Caco-2 (cell line): Measurements from ENCODE around the gene C3AR1. TPM values are rescaled to one million over a fixed set of nuclear protein-coding genes. Genes with fewer than 3 reads are reported as not detected.

Source experiments
- BruUV-seq: library from RNA; stranded (reverse); fragments of 400-500 nt; replicated peaks from 2 replicates; lab custom pipeline; 2021; lab: Mats Ljungman, UMichigan
- CTCF ChIA-PET: fragments of 300-600 bp; sonication (Branson Sonifier 250); formaldehyde crosslinking; loops from one replicate; lab custom pipeline; 2022; ENCODE audit warnings: antibody characterized with exemption; lab: Charles Lee
- POLR2A ChIA-PET: fragments of 300-600 bp; sonication (Branson Sonifier 250); formaldehyde crosslinking; loops from one replicate; lab custom pipeline; 2022; ENCODE audit warnings: antibody characterized with exemption; lab: Charles Lee
- DNase-seq, 2 experiments: peaks; one replicate each; pipeline versions ENCODE4 v3.0.0 to v3.0.0-alpha.2; 2020 to 2022
- H3K27me3 ChIP-seq: replicated peaks from 2 replicates; pipeline ENCODE4 v1.6.0; 2011; ENCODE audit warnings: low read length; ENCODE audit not compliant: control insufficient read depth, insufficient read depth
- H3K36me3 ChIP-seq: 2 replicates; pipeline ENCODE4 v1.5.1; 2011; ENCODE audit warnings: low read length; ENCODE audit not compliant: control insufficient read depth, insufficient read depth
- H3K4me1 ChIP-seq: fragments of 250-450 bp; sonication (Bioruptor Pico); 2 replicates; pipeline ENCODE4 v1.5.1; 2020; ENCODE audit warnings: mild to moderate bottlenecking
- H3K4me3 ChIP-seq: 2 replicates; pipeline ENCODE4 v1.5.1; 2011; ENCODE audit warnings: low read depth, mild to moderate bottlenecking, control low read depth, low read length
- H3K9me3 ChIP-seq: fragments of 250-450 bp; sonication (Bioruptor Pico); 2 replicates; pipeline ENCODE4 v1.5.1; 2020; ENCODE audit warnings: mild to moderate bottlenecking, moderate library complexity
- H3K27ac Mint-ChIP-seq: one replicate; pipeline ENCODE4 v1.8.0; 2022; ENCODE audit warnings: mixed read lengths; ENCODE audit not compliant: unreplicated experiment
- H3K27me3 Mint-ChIP-seq: one replicate; pipeline ENCODE4 v1.8.0; 2022; ENCODE audit warnings: mixed read lengths; ENCODE audit not compliant: insufficient read depth, unreplicated experiment
- H3K36me3 Mint-ChIP-seq: one replicate; pipeline ENCODE4 v1.8.0; 2022; ENCODE audit warnings: mild to moderate bottlenecking, mixed read lengths; ENCODE audit not compliant: insufficient read depth, unreplicated experiment
- H3K4me1 Mint-ChIP-seq: one replicate; pipeline ENCODE4 v1.8.0; 2022; ENCODE audit warnings: low read depth, mixed read lengths; ENCODE audit not compliant: unreplicated experiment
- H3K4me3 Mint-ChIP-seq: one replicate; pipeline ENCODE4 v1.8.0; 2022; ENCODE audit warnings: mild to moderate bottlenecking, moderate library complexity, mixed read lengths; ENCODE audit not compliant: unreplicated experiment
- H3K9me3 Mint-ChIP-seq: one replicate; pipeline ENCODE4 v1.8.0; 2022; ENCODE audit warnings: mixed read lengths; ENCODE audit not compliant: unreplicated experiment
- intact Hi-C: fragments of 100-400 bp; cut with micrococcal nuclease; formaldehyde crosslinking; loops from one replicate; pipeline ENCODE4 v1.10.0; 2022; ENCODE audit not compliant: unreplicated experiment
- total RNA-seq: library from RNA; stranded (reverse); gene quantifications from 2 replicates; pipeline ENCODE4 v1.2.3, GENCODE V29; 2022
- TF ChIP-seq, protein P1 (sequence below), 2 experiments: fragments of 200-600 bp in 1 of 2; IDR thresholded peaks; 1 replicate in 1 of 2; 2 replicates in 1 of 2; pipeline versions ENCODE4 v1.5.1 to v1.8.0; 2011 to 2022; ENCODE audit warnings: antibody characterized with exemption in 1 of 2, control low read depth in 1 of 2, inconsistent platforms in 1 of 2, low read depth in 1 of 2, low read length in 1 of 2, mild to moderate bottlenecking in 1 of 2, moderate library complexity in 1 of 2; ENCODE audit not compliant: insufficient read depth in 1 of 2, severe bottlenecking in 1 of 2, unreplicated experiment in 1 of 2

C3AR1 gene
- total RNA-seq, 1 experiment from 2014 or later, result not detected

DNA sequence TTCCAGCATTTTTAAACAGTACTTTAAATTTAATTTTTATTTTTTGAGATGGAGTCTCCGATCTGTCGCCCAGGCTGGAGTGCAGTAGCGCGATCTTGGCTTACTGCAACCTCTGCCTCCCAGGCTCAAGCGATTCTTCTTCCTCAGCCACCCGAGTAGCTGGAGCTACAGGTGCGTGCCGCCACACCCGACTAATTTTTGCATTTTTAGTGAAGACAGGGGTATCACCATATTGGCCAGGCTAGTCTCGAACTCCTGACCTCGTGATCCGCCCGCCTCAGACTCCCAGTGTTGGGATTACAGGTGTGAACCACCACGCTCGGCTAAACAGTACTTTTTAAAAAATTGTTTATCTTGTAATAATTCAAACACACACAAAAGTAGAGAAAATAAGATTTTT, 37.9 kb downstream of the C3AR1 start:
- peaks cover 3% of the 10 kb centered on the region; the same call in 1 of the 2 replicates for H3K4me1 ChIP-seq
- no peak for DNase-seq
- peaks cover 18% of the 10 kb centered on the region for H3K4me1 Mint-ChIP-seq
- H3K27me3 ChIP-seq, result no peaks in the 10 kb centered on the region
- no peak overlapping the region; the same call in 1 of the 2 replicates for H3K4me3 ChIP-seq
- no peaks in the 10 kb centered on the region for H3K27me3 Mint-ChIP-seq
- H3K36me3 Mint-ChIP-seq, result peaks cover 21% of the 10 kb centered on the region
- ChIA-PET CTCF (interaction anchor here (0.5 to 1.3 kb wide), 3 partner anchors 10 to 50 kb away, joined by 3 to 5 read pairs (median 4); no protein-coding TSS in a partner anchor), POLR2A (no interaction called here)
- peak overlapping the region; percentile 100 for H3K4me3 Mint-ChIP-seq
- BruUV-seq, result no TSS peak
- intact Hi-C loops, result no loop called here
- H3K9me3 Mint-ChIP-seq, result no peaks in the 10 kb centered on the region
- H3K27ac Mint-ChIP-seq, result peak overlapping the region; percentile 100
- no peaks in the 10 kb centered on the region for H3K9me3 ChIP-seq
- TF ChIP-seq, protein P1, sequence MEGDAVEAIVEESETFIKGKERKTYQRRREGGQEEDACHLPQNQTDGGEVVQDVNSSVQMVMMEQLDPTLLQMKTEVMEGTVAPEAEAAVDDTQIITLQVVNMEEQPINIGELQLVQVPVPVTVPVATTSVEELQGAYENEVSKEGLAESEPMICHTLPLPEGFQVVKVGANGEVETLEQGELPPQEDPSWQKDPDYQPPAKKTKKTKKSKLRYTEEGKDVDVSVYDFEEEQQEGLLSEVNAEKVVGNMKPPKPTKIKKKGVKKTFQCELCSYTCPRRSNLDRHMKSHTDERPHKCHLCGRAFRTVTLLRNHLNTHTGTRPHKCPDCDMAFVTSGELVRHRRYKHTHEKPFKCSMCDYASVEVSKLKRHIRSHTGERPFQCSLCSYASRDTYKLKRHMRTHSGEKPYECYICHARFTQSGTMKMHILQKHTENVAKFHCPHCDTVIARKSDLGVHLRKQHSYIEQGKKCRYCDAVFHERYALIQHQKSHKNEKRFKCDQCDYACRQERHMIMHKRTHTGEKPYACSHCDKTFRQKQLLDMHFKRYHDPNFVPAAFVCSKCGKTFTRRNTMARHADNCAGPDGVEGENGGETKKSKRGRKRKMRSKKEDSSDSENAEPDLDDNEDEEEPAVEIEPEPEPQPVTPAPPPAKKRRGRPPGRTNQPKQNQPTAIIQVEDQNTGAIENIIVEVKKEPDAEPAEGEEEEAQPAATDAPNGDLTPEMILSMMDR (IDR thresholded peaks at IDR 0.05; ENCODE audit: insufficient read depth in 1 of 2, low read depth in 1 of 2, low read length in 1 of 2, severe bottlenecking in 1 of 2, unreplicated experiment in 1 of 2), result no peak
- H3K36me3 ChIP-seq, result no peaks in the 10 kb centered on the region

DNA sequence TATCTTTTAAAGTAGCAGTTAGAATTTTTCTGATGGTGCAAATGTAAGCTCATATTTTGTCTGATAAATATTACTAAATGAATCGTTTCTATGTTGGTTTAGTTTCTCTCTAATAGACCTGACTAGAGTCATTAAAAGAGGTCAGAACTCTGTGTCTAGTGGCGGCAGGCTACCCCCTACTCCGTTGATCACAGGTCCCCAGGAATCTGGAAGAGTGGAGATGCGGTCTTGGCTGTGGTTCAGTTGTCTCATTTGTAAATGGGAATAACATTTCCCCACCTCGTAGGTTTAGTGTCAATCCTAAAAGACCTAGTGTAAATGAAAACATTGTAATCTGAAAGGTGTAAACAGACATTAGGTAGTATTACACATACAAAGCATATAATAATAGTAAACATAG, 38.3 kb downstream of the C3AR1 start:
- Histone ChIP-seq H3K9me3 (no peaks in the 10 kb centered on the region), H3K36me3 (no peaks in the 10 kb centered on the region), H3K4me1 (no peaks in the 10 kb centered on the region; the same call in 1 of the 2 replicates), H3K4me3 (peak overlapping the region; percentile 92), H3K27me3 (no peaks in the 10 kb centered on the region)
- CTCF ChIA-PET, result interaction anchor here (0.5 to 1.3 kb wide), 3 partner anchors 11 to 50 kb away, joined by 3 to 5 read pairs (median 4); no protein-coding TSS in a partner anchor
- H3K27ac Mint-ChIP-seq, result peak overlapping the region; percentile 100
- POLR2A ChIA-PET, result interaction anchor here (0.5 kb wide), 1 partner anchor 74 kb away, joined by 11 read pairs; no protein-coding TSS in a partner anchor
- no peaks in the 10 kb centered on the region for H3K27me3 Mint-ChIP-seq
- intact Hi-C loops, result no loop called here
- BruUV-seq, result no TSS peak
- peaks cover 14% of the 10 kb centered on the region for H3K4me1 Mint-ChIP-seq
- TF ChIP-seq, protein P1 (IDR thresholded peaks at IDR 0.05; ENCODE audit: insufficient read depth in 1 of 2, low read depth in 1 of 2, low read length in 1 of 2, severe bottlenecking in 1 of 2, unreplicated experiment in 1 of 2), result no peak
- peak overlapping the region; percentile 100 for H3K4me3 Mint-ChIP-seq
- no peaks in the 10 kb centered on the region for H3K9me3 Mint-ChIP-seq
- DNase-seq, result no peak
- H3K36me3 Mint-ChIP-seq, result peaks cover 21% of the 10 kb centered on the region

DNA sequence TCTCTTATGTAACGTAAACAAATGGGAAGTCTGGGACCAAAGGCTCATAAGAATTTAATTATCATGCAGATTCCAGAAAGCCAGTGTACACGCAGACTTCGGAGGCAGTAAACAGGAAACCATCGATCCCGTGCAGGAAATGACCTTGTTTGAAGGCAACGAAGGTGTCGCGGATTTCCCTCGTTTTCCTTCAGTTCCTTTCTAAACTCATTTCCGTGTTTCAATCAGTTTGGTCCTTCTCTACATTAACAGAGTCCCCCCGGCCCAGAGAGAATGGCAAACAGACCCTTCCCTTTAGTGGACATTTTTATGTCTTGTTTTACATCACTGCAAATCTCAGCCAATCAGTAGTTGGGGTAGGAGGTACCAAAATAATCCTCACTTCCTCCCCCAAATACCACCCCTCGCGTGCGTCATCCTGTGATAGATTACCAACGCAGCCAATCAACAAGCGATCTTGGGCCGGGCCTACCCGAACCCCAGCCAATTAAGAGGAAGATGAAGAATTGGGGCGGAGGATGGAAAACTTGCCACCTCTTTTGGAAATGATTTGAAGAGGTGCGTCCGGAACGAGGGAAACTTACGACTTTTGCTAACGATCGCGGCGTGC, 39.8 kb downstream of the C3AR1 start:
- no peaks in the 10 kb centered on the region for H3K36me3 ChIP-seq
- H3K36me3 Mint-ChIP-seq, result peaks cover 21% of the 10 kb centered on the region
- ChIA-PET POLR2A (interaction anchor here (0.5 to 1.0 kb wide), 5 partner anchors 35 to 135 kb away, joined by 3 to 7 read pairs (median 3); no protein-coding TSS in a partner anchor), CTCF (interaction anchor here (1.0 kb wide), 1 partner anchor 19 kb away, joined by 4 read pairs; no protein-coding TSS in a partner anchor)
- H3K9me3 Mint-ChIP-seq, result no peaks in the 10 kb centered on the region
- H3K9me3 ChIP-seq, result no peaks in the 10 kb centered on the region
- H3K4me1 Mint-ChIP-seq, result peaks cover 14% of the 10 kb centered on the region
- peak; percentile 99 to 100 for DNase-seq
- peak overlapping the region; percentile 100 for H3K27ac Mint-ChIP-seq
- H3K4me3 ChIP-seq, result peak overlapping the region; percentile 92
- intact Hi-C loops, result loop anchor here (1.0 kb wide), 3 partner anchors 55 to 321 kb away; no protein-coding TSS in a partner anchor
- H3K27me3 ChIP-seq, result no peaks in the 10 kb centered on the region
- TF ChIP-seq, protein P1 (IDR thresholded peaks at IDR 0.05; ENCODE audit: insufficient read depth in 1 of 2, low read depth in 1 of 2, low read length in 1 of 2, severe bottlenecking in 1 of 2, unreplicated experiment in 1 of 2), result no peak
- no peaks in the 10 kb centered on the region; the same call in 1 of the 2 replicates for H3K4me1 ChIP-seq
- no TSS peak for BruUV-seq
- H3K27me3 Mint-ChIP-seq, result no peaks in the 10 kb centered on the region
- H3K4me3 Mint-ChIP-seq, result peak overlapping the region; percentile 100
